ENCODE results near the gene FABP2. TPM values are rescaled to one million over a fixed set of nuclear protein-coding genes. Genes with fewer than 3 reads are reported as not detected.

FABP2 gene
- total and polyA plus RNA-seq, 2 of the 8 experiments (the other 6 are each of a cell fraction or from before 2014, with no cell fraction given), result not detected

DNA sequence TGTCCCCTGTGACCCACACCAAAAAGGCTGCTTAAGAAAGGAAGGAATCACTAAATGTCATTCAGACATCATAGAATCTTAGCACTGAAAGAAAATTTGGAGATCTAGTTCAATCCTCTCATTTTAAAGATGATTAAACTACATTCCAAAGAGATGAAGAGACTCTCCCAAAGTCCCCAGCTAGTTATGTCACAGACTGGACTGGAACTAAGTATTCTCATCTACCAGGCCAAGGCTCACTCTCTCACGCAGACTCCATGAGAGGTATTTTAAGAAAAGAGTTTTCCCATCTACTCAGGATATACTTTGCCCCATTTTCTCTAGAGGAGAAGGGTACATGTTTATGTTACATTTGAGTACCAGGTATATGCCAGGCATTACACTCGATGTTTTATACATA, 6.9 kb downstream of the FABP2 start (continued):
- TF ChIP-seq, protein P1, sequence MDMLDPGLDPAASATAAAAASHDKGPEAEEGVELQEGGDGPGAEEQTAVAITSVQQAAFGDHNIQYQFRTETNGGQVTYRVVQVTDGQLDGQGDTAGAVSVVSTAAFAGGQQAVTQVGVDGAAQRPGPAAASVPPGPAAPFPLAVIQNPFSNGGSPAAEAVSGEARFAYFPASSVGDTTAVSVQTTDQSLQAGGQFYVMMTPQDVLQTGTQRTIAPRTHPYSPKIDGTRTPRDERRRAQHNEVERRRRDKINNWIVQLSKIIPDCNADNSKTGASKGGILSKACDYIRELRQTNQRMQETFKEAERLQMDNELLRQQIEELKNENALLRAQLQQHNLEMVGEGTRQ (IDR thresholded peaks at IDR 0.05; ENCODE audit: low read length), result no peak
- TF ChIP-seq SRF (IDR thresholded peaks at IDR 0.05; ENCODE audit: low read depth, low read length) (no peak), CREB1 (IDR thresholded peaks at IDR 0.05) (no peak), CHD1 (IDR thresholded peaks at IDR 0.05; ENCODE audit: low read depth, low read length) (no peak), CBX8 (IDR thresholded peaks at IDR 0.05; ENCODE audit: borderline replicate concordance, low read depth, low read length) (no peak), GTF2F1 (IDR thresholded peaks at IDR 0.05; ENCODE audit: borderline replicate concordance, low read depth, low read length) (no peak), CEBPB (IDR thresholded peaks at IDR 0.05; ENCODE audit: low read depth, low read length) (no peak), SIN3A (conservative IDR thresholded peaks at IDR 0.05 in 1 of 2, IDR thresholded peaks at IDR 0.05 in 1 of 2; ENCODE audit: low read depth in 1 of 2, low read length in 2 of 2) (no peak), RNF2 (IDR thresholded peaks at IDR 0.05; ENCODE audit: borderline replicate concordance, low read depth, low read length, missing control alignments, poor library complexity, severe bottlenecking) (no peak), NRF1 (IDR thresholded peaks at IDR 0.05; ENCODE audit: low read depth, low read length) (no peak)
- TF ChIP-seq, protein P2, sequence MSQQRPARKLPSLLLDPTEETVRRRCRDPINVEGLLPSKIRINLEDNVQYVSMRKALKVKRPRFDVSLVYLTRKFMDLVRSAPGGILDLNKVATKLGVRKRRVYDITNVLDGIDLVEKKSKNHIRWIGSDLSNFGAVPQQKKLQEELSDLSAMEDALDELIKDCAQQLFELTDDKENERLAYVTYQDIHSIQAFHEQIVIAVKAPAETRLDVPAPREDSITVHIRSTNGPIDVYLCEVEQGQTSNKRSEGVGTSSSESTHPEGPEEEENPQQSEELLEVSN (IDR thresholded peaks at IDR 0.05), result no peak

All from H1 (cell line).